ENCODE results near the gene MCAM. TPM values are rescaled to one million over a fixed set of nuclear protein-coding genes. Genes with fewer than 3 reads are reported as not detected.

MCAM gene
- total and polyA plus RNA-seq, 2 of the 8 experiments (the other 6 are each of a cell fraction or from before 2014, with no cell fraction given) = 22.4 to 32.2 TPM

- Histone ChIP-seq H3K14ac (ENCODE audit: insufficient read length) (no peak within 1 kb of the TSS), H4K5ac (ENCODE audit: insufficient read length, low read depth, low read length) (peak within 1 kb of the TSS; percentile 45), H3K79me2 (ENCODE audit: control insufficient read depth in 1 of 2, insufficient read depth in 2 of 2, low read length in 2 of 2) (peaks cover 5 to 26% of the 10 kb centered on the region in 2 experiments; a peak in 3 of 4 replicates), H3K9ac (replicated peaks in 1 of 4; ENCODE audit: extremely low read depth in 1 of 4, low read depth in 3 of 4, low read length in 3 of 4) (peak within 1 kb of the TSS; percentile 68 to 97 (median 94)), H2BK120ac (replicated peaks; ENCODE audit: low read depth, low read length) (peak within 1 kb of the TSS; percentile 38), H2BK20ac (ENCODE audit: low read length) (no peak within 1 kb of the TSS), H3K27ac (ENCODE audit: low read depth, low read length) (peak within 1 kb of the TSS; percentile 89), H3K79me1 (ENCODE audit: low read depth, low read length) (peaks cover 12% of the 10 kb centered on the region), H3K4me3 (ENCODE audit: extremely low read depth in 1 of 4, insufficient read depth in 2 of 4, low read depth in 3 of 4, low read length in 4 of 4) (peak within 1 kb of the TSS; percentile 92 to 96 (median 96)), H3K4me1 (replicated peaks in 1 of 4; ENCODE audit: control insufficient read depth in 3 of 4, insufficient read depth in 4 of 4, low read length in 3 of 4) (peaks cover 4 to 24% (median 18%) of the 10 kb centered on the region in 4 experiments), H4K8ac (ENCODE audit: extremely low read depth, insufficient read depth, low read length) (peak within 1 kb of the TSS; percentile 97), H3K4me2 (ENCODE audit: insufficient read depth in 1 of 2, low read depth in 2 of 2, low read length in 2 of 2) (peak within 1 kb of the TSS; percentile 96 to 98), H2BK5ac (ENCODE audit: low read depth, low read length) (peak within 1 kb of the TSS; percentile 89), H3K4ac (replicated peaks; ENCODE audit: insufficient read length, low read depth, low read length) (peak within 1 kb of the TSS; percentile 35), H4K91ac (replicated peaks; ENCODE audit: insufficient read length, low read length) (peak within 1 kb of the TSS; percentile 80), H2AK5ac (ENCODE audit: low read depth, low read length) (peak within 1 kb of the TSS; percentile 79; the same call in 1 of the 2 replicates), H3K23me2 (ENCODE audit: low read depth, low read length) (peaks cover 5% of the 10 kb centered on the region; the same call in 1 of the 2 replicates), H4K20me1 (replicated peaks in 1 of 2; ENCODE audit: control insufficient read depth in 1 of 2, insufficient read depth in 2 of 2, low read length in 2 of 2) (peaks cover 3 to 11% of the 10 kb centered on the region in 2 experiments), H3K27me3 (replicated peaks in 1 of 4; ENCODE audit: control insufficient read depth in 3 of 4, extremely low read depth in 1 of 4, insufficient read depth in 3 of 4, low read length in 3 of 4) (peaks cover 3 to 8% (median 6%) of the 10 kb centered on the region in 4 experiments; a peak in 6 of 7 replicates), H2BK15ac (ENCODE audit: low read length) (peak within 1 kb of the TSS; percentile 97; the same call in 1 of the 2 replicates), H3K36me3 (ENCODE audit: control insufficient read depth in 2 of 4, insufficient read depth in 4 of 4, low read length in 3 of 4) (peaks cover 0 to 6% (median 2%) of the 10 kb centered on the region in 4 experiments; a peak in 1 of 8 replicates), H3K56ac (replicated peaks; ENCODE audit: insufficient read length, low read depth, low read length) (peak within 1 kb of the TSS; percentile 62), H2BK12ac (ENCODE audit: low read depth, low read length) (peak within 1 kb of the TSS; percentile 96), H3K9me3 (ENCODE audit: insufficient read depth in 2 of 2, low read depth in 1 of 2, low read length in 1 of 2) (no peaks in the 10 kb centered on the region), H3K18ac (ENCODE audit: extremely low read depth, low read length) (no peak within 1 kb of the TSS), H2AFZ (ENCODE audit: low read length) (no peak within 1 kb of the TSS), H3K23ac (ENCODE audit: insufficient read length) (no peak within 1 kb of the TSS)
- DNase-seq (ENCODE audit: low read depth in 1 of 2, low spot score in 2 of 2) (peak; percentile 95 to 98), FAIRE-seq (peak; percentile 100)
- POLR2A ChIA-PET (ENCODE audit: partially characterized antibody) = interaction anchor here (0.7 to 3.9 kb wide), 8 partner anchors 12 to 240 kb away, joined by 3 to 29 read pairs (median 4); partner anchors contain the start of genes C2CD2L and MCAM
- CTCF ChIA-PET (ENCODE audit: partially characterized antibody) = interaction anchor here (0.6 to 20.0 kb wide), 7 partner anchors 14 to 1572 kb away, joined by 3 to 415 read pairs (median 4); partner anchors contain the start of gene MCAM
- 1% methylated on average over 25 of the region's 54 CpGs; no CpG with 5 or more reads in 1 of the 2 experiments for WGBS, 2 experiments (ENCODE audit: extremely low coverage in 1 of 2, insufficient coverage in 1 of 2, insufficient read length in 1 of 2, insufficient replicate concordance in 2 of 2, low coverage in 1 of 2, low lambda C conversion rate in 2 of 2, missing lambda C conversion rate in 1 of 2)
Observed at GRCh38 chr11:119334174-119334930, 17.4 kb upstream of the MCAM start, which contains the start of gene RNF26. RNF26 (plus strand) TSS chr11:119334527; CDS start chr11:119335123, 596 bp downstream.
